Putamen (tissue), 1 donor: ENCODE data around the gene TMPRSS6.

ENCODE experiments used
- DNase-seq: peaks from one replicate; pipeline ENCODE4 v3.0.0-alpha.2; 2016; ENCODE audit warnings: low spot score

Gene TMPRSS6

DNA sequence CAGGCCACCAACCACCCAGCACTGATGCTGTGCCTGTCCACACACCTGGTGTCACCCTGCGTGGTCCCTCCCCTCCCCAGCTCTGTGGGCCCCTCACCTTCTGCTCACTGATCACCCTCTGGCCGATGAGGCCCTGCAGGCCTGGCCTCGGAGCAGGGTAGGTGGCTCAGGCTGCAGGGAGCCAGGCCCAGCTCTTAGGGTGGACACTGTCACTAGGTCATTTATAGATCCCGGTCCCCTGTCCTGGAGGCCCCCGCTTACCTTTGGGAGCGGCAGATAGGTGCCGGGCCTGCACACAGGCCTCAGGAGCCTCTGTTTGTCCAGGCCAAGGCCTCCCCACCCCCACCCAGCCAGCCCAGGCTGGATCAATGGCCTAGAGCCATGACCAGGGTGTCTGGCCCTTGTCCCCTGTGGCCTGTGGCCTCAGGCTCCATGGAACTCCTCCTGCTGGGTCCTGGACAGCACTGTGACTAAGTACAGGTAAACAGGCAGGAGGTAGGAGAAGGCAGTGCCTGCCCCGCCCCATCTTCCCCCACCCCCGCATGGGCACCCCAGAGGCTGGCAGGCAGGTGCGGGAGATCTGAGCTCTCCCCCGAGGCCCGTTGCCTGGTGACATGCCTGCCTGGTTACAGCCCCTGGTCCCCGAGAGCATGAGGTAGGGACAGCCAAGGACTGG is at the start of gene TMPRSS6:
TSS of gene TMPRSS6 (minus strand) at position 472 of the 676 bp plus-strand sequence. CDS start 6,296 bp downstream, outside the sequence.
- no peak for DNase-seq

DNA sequence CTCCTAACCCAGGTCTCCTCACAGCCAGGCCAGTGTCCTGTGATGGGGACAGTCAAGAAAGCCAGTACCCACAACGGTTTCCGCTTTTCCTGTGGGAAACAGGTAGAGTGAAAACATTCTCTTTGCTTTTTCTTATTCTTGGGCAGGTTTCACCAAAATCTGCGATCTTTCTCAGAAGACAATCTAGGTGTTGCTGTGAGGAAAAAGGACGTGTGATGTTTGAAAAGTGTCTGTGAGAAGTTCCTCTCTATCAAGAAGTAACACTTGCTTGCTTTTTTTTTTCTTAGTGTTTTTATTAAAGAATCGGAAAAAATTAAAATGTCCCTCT is 49.4 kb upstream of the TMPRSS6 start:
- DNase-seq, result no peak

DNA sequence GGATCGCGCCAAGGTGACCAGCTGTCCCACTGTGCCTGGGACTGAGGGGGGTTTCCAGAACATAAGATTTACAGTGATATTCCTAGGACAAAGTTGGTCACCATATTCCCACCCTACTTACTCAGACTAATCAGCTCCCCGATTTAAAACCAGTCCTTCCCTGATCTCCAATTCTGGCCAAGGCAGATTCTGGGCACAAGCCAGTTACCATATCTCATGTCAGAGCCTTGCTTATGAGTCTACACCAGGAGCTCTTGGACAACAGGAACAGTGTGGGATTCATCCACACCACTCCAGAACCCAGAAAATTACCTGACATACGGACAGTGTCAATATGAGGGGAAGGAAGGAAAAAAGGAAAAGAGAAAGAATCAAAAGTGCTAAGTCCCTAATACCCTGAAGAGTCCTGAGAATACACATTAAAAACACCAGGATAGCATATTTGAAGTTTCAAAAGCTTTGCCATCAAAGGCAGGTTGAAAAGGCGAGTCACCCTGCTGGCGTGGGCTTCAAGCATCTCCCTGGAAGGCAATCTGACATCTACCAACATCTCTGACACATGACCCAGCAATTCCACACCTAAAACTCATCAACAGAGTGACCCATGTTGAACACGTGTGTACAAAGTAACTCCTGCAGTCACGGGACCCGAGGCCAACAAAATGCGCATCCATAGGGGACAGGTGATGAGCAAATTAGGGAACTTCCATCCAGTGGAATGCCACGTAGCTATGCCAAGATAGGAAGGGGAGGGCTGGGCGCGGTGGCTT is 48.2 kb upstream of the TMPRSS6 start:
- DNase-seq, result no peak

DNA sequence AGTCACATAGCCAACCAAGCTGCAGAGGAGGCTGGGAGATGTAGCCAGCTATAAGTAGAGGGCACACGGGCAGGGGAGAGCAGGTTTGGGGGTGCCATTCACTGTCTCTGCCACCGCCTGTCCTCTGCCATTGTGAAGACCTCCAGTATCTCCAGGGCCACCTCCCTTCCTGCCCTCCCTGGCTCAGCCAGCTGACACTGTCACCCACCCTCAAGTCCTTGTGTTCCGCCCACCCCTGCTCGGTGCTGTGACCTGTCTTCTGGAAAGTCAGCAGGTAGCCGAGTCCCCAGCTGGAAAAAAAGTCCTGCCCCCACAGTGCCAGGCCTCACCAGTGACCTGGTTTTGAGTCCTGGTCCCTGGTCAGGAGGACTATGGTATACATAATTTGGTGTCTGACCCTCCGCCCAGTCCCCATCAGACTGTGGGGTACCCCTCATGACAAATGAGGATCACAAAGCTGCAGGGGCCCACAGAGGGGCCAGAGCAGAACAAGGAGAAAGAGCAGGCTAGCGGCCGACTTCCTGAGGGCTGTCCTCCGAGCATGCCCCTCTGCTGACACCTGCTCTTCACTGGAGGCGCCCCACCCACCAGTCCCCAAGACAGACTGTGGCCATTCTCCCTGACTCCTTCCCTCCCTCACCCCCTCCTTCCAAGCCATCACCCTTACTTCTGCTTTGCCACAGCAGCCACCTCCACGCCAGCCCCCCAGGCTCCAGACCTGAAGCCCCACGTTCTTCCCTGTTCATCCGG is 47.3 kb upstream of the TMPRSS6 start:
- no peak for DNase-seq

DNA sequence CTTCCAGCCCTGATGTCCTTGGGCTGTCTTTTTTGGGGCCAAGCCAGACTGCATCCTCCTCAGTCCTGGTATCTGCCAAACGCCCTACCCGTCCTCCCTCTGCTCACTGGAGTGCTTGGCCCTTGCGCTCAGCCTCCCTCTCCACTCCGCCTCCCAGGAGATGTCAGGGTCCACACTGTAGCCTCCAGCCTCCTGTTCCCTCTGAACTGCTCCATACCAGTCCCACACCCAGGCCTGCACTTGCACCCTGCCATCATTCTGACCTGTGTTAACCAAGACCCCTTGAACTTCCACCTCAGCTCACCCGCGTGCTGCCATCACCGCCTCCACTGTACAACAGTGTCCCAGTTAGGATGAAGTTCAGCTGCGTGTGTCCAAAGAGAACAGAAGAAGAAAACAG is 46.5 kb upstream of the TMPRSS6 start:
- no peak for DNase-seq

DNA sequence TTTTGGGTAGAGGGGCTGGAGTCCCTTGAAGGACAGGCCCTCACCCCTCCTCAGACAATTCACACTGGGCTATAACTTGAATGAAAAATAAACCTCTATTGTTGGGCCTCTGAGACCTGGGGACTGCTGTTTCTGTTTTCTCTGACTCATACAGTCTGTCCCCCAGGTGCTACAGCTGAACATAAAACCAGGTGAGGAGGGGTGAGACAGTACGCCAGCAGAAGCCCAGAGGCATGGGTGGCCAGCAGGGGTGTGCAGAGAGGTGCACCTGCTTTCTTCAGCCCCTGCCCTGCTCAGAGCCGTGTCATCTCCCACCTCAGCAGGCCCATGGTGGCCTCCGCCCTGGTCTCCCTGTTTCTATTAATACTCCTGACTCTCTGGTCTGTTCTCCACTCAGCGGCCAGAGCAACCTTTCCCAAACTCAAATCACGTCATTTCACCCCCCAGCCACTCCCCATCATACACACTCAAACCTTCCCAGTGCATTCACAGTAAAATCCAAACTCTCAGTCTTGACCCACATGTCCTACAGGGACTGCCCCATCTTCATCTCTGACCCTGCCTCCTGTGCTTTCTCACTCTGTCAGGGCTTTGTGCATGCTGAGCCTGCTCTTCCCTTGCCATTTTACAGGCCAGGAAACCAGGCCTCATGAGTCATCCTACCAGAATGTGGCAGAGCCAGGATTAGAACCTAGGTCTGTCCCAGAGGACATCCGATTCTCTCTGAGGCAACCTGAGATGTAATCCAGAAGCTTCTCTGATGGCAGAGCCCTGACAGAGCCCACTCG is 45.6 kb upstream of the TMPRSS6 start:
- DNase-seq, result no peak

DNA sequence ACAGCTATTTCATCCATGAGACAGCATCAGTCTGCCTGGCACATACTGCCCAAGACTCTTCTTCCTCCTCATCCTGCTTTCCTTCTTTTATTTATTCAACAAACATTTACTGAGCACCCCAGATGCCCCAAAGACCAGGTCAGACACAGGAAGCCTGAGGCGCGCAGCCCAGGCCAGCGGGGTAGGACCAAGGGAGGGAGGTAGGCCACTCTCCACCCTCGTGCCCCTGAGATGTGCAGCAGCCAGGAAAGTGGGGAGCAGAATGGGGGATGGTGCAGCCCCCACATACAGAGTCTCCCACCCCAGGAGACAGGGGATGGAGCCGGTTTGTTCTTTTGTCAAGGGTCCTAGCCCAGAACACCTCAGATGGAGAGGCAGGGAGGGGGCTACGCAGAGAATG is 44.4 kb upstream of the TMPRSS6 start:
- no peak for DNase-seq

DNA sequence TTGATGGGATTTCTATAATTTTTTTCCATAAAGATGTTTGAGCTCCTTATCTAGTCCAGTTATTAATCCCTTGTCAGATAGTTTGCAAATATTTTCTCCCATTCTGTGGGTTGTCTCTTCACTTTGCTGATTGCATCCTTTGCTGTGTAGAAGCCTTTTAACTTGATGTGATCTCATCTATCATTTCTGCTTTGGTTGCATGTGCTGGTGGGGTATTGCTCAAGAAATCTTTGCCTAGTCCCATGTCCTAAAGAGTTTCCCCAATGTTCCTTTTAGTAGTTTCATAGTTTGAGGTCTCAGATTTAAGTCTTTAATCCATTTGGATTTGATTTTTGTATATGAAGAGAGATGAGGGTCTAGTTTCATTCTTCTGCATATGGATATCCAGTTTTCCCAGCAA is 41.9 kb upstream of the TMPRSS6 start:
- DNase-seq, result no peak

DNA sequence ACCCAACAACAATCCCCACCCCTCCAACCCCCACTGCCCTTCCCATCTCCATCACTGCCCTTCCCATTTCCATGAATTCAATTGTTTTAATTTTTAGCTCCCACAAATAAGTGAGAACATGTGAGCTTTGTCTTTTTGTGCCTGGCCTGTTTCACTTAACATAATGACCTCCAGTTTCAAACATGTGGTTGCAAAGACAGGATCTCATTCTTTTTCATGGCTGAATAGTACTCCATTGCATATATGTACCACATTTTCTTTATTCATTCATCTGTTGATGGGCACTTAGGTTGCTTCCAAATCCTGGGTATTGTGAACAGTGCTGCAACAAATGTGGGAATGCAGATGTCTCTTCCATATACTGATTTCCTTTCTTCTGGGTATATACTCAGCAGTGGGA is 41.2 kb upstream of the TMPRSS6 start:
- DNase-seq, result no peak

DNA sequence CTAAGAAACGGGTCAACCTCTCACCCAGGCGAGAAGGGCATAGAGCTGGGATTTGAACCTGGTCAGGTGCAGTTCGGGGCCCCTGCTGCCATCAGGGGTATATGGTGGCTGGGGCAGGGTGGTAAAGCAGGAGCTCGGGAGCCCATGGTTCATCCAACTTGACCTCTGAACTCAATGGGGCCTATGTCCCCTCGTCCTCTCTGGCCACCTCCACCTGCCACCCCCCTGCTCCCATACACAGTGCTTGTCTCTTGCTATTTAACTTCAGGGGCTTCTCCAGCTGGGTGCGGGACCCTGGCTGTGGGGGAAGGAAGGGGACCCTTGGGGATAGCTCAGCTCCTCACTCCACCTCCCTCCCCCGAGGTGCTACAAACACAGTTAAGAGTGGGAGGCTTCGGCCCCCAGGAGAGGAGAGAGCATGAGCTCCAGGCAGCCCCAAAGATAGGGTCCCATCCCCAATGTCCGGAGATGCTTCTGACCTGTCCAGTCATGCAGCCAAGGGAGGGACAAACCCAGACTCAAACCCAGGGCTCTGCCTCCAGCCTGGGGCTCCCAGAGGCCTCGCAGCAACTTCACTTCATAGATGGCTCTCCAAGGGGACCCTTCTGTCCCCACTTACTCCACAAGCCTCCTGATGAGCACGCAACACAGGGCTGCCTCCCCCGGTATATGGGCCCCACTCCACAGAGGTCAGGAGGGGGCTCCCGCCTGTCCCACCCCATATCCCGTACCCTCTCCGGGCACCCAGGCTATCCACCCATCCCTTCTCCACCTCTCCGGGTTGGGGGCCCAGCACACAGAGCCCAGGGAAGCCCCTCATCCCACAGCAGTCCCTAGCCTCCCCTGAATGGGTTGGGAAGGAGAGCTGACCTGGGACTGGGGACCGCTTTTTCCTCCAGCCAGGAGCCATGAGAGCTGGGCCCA is 39.5 kb upstream of the TMPRSS6 start:
- DNase-seq, result no peak

DNA sequence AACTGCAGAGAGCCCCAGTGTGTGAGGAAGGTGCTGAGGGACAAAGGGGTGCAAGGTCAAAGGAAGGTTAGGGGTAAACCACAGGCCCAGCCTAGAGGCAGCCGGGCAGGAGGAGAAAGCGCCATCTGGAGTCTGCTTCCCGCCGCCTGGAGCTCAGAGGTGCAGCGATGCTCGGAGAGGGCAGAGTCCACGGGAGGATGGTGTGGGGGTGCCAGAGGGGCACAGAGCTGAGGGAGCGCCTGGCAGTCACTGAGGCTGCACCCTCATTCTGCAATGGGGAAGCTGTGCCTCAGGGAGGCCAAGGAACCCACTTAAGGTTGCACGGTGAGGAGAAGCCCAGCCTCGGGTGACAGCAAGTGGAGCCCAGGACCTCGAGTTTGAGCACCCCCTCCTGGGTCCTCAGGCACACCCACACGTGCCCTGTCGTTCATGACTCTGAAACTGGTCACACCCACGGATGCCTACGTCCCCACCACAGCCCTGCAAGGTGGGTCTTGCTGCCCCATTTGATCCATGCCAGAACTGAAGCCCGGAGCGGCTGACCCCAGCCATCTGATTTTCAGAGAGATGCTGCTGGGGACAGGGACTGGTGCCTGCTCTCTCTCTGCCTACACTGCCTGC is 38.6 kb upstream of the TMPRSS6 start:
- DNase-seq, result no peak

DNA sequence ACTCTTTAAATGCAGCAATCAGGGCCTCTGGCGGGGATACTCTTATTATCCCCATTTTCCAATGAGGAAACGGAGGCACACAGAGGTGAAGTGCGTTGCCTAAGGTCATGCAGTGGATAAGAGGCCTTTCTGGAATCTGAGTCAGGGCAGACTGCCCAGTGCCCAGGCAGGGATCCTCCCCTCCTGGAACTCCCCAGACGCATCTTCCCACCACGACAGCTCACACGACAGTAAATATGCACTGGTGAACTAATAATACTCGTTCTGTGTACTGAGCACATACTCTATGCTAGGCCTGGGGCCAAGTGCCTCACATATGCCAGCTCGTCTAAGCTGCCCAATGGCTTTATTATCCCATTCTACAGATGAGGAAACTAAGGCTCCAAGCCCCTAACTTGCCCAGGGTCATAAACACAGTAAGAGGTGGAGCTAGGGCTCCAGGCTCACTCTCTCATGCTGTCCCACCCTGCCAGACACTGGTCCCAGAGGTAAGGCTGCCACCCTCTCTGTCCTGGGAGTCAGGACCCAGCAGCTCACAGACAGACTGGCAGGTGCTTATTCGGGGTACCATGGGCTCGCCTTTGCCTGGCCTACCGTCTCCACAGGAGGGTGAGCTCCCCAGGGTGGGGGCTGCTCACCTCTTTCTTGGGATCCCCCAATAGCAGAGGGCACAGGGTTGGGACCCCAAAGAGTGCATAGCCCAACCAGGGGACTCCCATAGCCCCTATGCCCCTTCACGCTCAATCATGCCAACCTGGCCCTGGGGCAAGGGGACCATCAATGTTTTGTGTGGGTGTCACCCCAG is 37.9 kb upstream of the TMPRSS6 start:
- DNase-seq, result no peak

DNA sequence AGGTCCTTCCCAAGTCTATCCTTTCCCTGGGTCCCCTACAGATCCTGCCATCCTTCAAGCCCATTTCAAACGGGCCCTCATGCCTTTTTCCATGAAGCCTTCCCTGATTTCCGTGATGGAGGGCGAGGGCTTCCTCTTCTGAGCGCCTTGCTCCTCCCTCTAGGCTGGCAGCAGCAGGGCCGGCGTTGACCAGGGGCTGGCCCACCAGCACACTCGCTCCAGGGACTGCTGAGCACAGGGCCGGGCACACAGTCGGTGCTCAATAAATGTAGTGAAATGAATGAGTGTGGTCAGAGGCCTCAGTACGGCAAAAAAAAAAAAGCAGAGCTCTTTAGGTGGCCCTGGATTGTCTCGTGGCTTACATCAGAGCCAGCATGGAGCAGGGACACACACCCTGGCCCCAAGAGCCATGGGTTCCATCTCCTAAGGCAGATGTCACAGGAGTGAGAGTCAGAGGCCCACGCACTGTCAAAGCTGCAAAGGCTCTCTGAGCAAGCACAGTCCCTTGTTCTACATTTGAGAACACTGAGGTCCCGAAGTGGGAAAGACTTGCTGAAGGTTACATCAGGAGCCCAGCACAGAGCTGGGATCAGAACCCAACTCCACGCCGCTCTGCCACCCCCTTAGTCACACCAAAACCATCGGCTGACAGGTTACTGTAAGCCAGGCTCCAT is 37.1 kb upstream of the TMPRSS6 start:
- DNase-seq, result no peak

DNA sequence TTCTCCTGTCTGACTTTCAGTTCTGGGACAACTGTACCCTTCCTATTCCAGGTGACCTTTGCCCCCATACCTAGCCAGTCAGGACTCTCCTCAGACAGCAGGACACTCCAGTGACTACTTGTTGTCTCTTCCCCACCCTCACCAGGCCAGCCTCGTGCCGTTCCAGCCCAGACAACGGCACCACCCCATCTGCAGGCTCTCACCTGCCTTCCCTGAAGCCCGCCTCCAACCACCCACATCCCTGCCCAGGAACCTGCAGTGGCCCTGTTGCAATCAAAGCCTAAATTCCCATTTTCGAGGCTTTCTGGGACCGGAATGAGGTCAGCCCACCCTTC is 36.5 kb upstream of the TMPRSS6 start:
- DNase-seq, result no peak

DNA sequence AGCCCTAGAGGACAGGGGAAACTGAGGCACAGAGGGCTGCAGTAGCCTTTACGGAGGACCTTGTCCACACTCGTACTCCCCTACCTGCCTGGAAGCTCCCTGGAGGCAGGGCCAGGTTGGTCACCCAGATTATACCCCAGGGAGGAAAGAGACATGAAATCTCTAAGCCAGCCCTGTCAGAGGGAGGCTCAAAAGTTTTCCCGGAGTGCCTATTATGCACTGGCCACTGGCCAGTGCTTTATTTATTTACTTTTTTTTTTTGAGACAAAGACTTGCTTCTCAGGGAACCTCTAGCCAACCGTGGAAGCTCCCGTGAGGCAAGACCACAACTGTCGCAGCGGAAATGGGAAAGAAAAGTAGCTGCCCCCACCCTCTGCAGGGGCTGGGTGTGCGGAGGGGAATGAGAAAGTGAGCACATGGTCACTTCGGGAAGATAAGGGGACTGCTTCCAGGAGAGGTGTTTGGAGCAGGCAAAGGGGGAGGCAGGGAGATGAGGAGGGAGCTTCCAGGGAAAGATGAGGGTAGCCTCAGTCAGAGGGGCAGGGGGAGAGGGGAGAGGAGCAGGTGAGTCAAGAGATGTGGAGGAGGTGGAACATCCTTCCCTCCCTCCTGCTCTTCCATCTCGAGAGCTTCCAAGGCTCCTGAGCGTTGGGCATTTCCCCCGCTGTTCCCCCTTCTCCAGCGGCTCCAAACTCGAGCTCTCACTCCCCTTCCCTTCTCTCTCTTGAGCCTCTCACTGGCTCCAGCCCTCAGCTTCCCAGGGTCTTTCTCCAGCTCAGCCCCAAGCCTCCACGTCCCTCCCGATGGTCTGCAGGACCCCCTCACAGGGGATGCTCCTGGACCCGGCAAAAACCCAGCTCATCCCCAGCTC is 35.9 kb upstream of the TMPRSS6 start:
- no peak for DNase-seq

DNA sequence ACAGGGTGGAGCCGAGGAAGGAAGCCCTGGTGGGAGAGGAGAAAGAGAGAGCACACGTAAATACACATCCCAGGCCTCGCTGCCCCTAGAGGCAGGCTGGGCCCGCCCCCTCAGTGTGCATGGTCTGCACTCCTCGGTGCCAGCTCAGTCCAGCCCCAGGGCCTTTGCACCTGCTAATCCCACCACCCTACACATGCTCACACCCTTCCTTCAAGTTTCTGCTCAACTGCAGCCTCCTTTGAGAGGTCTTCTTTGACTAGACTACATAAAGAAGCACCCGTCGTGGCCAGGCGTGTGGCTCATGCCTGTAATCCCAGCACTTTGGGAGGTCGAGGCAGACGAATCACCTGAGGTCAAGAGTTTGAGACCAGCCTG is 34.7 kb upstream of the TMPRSS6 start:
- no peak for DNase-seq

DNA sequence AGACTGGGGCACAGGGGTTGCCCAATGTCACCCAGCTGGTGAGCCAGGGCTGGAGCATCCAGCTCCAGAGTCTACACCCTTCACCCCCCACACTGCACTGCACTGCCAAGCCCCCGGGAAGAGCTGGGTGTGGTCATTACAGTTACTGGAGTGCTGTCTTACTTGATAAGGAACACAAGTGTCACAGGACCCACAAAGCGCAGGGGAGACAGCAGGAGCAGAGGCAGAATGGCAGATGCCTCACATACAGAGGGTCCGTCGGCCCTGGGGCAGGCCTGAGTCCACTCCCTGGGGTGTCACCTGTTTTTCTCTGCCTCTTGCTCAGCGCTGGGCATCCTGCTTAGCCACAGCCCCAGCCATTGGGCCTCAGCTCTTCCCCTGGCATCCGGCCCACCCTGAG is 32.5 kb upstream of the TMPRSS6 start:
- no peak for DNase-seq

DNA sequence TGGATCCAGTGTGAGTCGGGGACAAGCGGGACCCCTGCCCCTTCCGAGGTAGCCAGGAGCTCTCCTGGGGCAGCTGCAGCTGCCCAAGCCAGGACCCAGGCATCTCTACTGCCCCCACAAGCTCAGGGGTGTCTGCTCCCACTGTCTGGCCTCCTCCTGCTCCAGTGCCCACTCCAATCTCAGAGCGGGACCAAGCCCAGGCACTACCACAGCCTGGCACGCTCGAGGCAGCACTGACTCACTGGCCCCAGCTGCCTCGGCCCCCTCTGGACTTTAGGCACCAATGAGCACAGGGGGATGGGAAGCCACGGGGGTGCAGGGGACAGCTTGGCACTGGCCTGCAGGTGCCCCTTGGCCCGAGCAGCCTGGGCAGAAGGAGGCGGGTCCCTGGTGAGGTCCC is 32.0 kb upstream of the TMPRSS6 start:
- no peak for DNase-seq
